WTC11 (cell line): ENCODE measurements around the gene ENAM. TPM values are rescaled to one million over a fixed set of nuclear protein-coding genes. Genes with fewer than 3 reads are reported as not detected.

Source experiments
- ATAC-seq: fragments of 200-7000 bp; cut with Tn5 transposase; 2 replicates; pipeline ENCODE4 v1.10.0; 2021; ENCODE audit warnings: mild to moderate bottlenecking, moderate library complexity
- CTCF ChIA-PET: fragments of 300-600 bp; sonication (Branson Sonifier 250); formaldehyde crosslinking; loops from one replicate; lab custom pipeline; 2021; ENCODE audit warnings: antibody characterized with exemption; lab: Charles Lee
- POLR2A ChIA-PET: fragments of 350-600 bp; sonication (Branson Sonifier 250); formaldehyde crosslinking; loops from one replicate; lab custom pipeline; 2021; ENCODE audit warnings: antibody characterized with exemption; lab: Charles Lee
- DNase-seq: peaks from one replicate; pipeline ENCODE4 v3.0.0; 2021; ENCODE audit warnings: low spot score
- H3K27ac Mint-ChIP-seq: 2 replicates; pipeline ENCODE4 v1.8.0; 2021; ENCODE audit warnings: mixed read lengths
- H3K27me3 Mint-ChIP-seq: 2 replicates; pipeline ENCODE4 v1.8.0; 2021; ENCODE audit warnings: low read depth, mild to moderate bottlenecking, moderate library complexity, mixed read lengths
- H3K36me3 Mint-ChIP-seq: 2 replicates; pipeline ENCODE4 v1.8.0; 2021; ENCODE audit warnings: mixed read lengths
- H3K4me1 Mint-ChIP-seq: 2 replicates; pipeline ENCODE4 v1.8.0; 2022; ENCODE audit warnings: mixed read lengths
- H3K4me3 Mint-ChIP-seq: 2 replicates; pipeline ENCODE4 v1.8.0; 2021; ENCODE audit warnings: mild to moderate bottlenecking, moderate library complexity, mixed read lengths
- H3K9me3 Mint-ChIP-seq: 2 replicates; pipeline ENCODE4 v1.8.0; 2021; ENCODE audit warnings: mixed read lengths
- ATF1 ChIP-seq: sonication (generic); formaldehyde crosslinking; IDR thresholded peaks from 2 replicates; pipeline ENCODE4 v1.8.1; 2023; ENCODE audit warnings: mild to moderate bottlenecking, moderate library complexity, missing genetic modification reagents
- CDX4 ChIP-seq: fragments of 250-450 bp; sonication (Bioruptor Pico); IDR thresholded peaks from 2 replicates; pipeline ENCODE4 v1.9.0; 2021; ENCODE audit warnings: moderate library complexity, mild to moderate bottlenecking, inconsistent platforms, borderline replicate concordance
- CREM ChIP-seq: sonication (generic); formaldehyde crosslinking; IDR thresholded peaks from 2 replicates; pipeline ENCODE4 v1.8.1; 2022; ENCODE audit warnings: mild to moderate bottlenecking, missing genetic modification reagents, moderate library complexity
- ELF4 ChIP-seq: sonication (generic); formaldehyde crosslinking; IDR thresholded peaks from 2 replicates; pipeline ENCODE4 v1.8.1; 2022; ENCODE audit warnings: low read depth, mild to moderate bottlenecking, moderate library complexity, missing genetic modification reagents
- EMX1 ChIP-seq: fragments of 250-450 bp; sonication (Bioruptor Pico); IDR thresholded peaks from 2 replicates; pipeline ENCODE4 v1.8.0; 2021; ENCODE audit warnings: mild to moderate bottlenecking
- FOXJ3 ChIP-seq: sonication (generic); formaldehyde crosslinking; IDR thresholded peaks from 2 replicates; pipeline ENCODE4 v1.9.0; 2021; ENCODE audit warnings: missing genetic modification reagents, mild to moderate bottlenecking, borderline replicate concordance
- GTF2I ChIP-seq: fragments of 250-450 bp; sonication (Bioruptor Pico); conservative IDR thresholded peaks from 2 replicates; pipeline ENCODE4 v1.4.0; 2021; ENCODE audit warnings: mild to moderate bottlenecking
- JAZF1 ChIP-seq: fragments of 250-450 bp; sonication (Bioruptor Pico); IDR thresholded peaks from 2 replicates; pipeline ENCODE4 v1.9.0; 2021; ENCODE audit warnings: moderate library complexity, mild to moderate bottlenecking, inconsistent platforms
- NR1H2 ChIP-seq: sonication (generic); formaldehyde crosslinking; IDR thresholded peaks from 2 replicates; pipeline ENCODE4 v1.9.0; 2021; ENCODE audit warnings: mild to moderate bottlenecking, moderate library complexity, missing genetic modification reagents
- PRDM15 ChIP-seq: sonication (generic); formaldehyde crosslinking; IDR thresholded peaks from 2 replicates; pipeline ENCODE4 v1.8.0; 2022; ENCODE audit warnings: missing genetic modification reagents
- SMAD4 ChIP-seq: sonication (generic); formaldehyde crosslinking; IDR thresholded peaks from 2 replicates; pipeline ENCODE4 v1.8.0; 2022; ENCODE audit warnings: mild to moderate bottlenecking, missing genetic modification reagents
- TP53 ChIP-seq: sonication (generic); formaldehyde crosslinking; IDR thresholded peaks from 2 replicates; pipeline ENCODE4 v1.8.1; 2023; ENCODE audit warnings: mild to moderate bottlenecking, missing genetic modification reagents
- ZMAT4 ChIP-seq: fragments of 250-450 bp; sonication (Bioruptor Pico); IDR thresholded peaks from 2 replicates; pipeline ENCODE4 v1.9.0; 2021; ENCODE audit warnings: mild to moderate bottlenecking
- ZNF232 ChIP-seq: sonication (generic); formaldehyde crosslinking; IDR thresholded peaks from 2 replicates; pipeline ENCODE4 v1.8.0; 2022; ENCODE audit warnings: mild to moderate bottlenecking, missing genetic modification reagents
- ZNF396 ChIP-seq: fragments of 250-450 bp; sonication (Bioruptor Pico); IDR thresholded peaks from 2 replicates; pipeline ENCODE4 v1.8.0; 2021; ENCODE audit warnings: mild to moderate bottlenecking, moderate library complexity, borderline replicate concordance
- ZNF423 ChIP-seq: fragments of 250-450 bp; sonication (Bioruptor Pico); IDR thresholded peaks from 2 replicates; pipeline ENCODE4 v2.1.2; 2022; ENCODE audit warnings: mild to moderate bottlenecking, moderate library complexity
- ZNF532 ChIP-seq: fragments of 250-450 bp; sonication (Bioruptor Pico); IDR thresholded peaks from 2 replicates; pipeline ENCODE4 v1.9.0; 2021; ENCODE audit warnings: mild to moderate bottlenecking, borderline replicate concordance
- total RNA-seq: library from RNA; stranded (reverse); gene quantifications from 3 replicates; pipeline ENCODE4 v1.2.3, GENCODE V29; 2021
- TF ChIP-seq, protein P1 (sequence below): sonication (generic); formaldehyde crosslinking; IDR thresholded peaks from 2 replicates; pipeline ENCODE4 v1.8.1; 2023; ENCODE audit warnings: mild to moderate bottlenecking, missing genetic modification reagents

The ENAM gene
- total RNA-seq, 1 experiment from 2014 or later = not detected

GRCh38 chr4:70676554-70677090 is 48.1 kb downstream of the ENAM start (continued):
- TF ChIP-seq ZNF532 (CRISPR knock-in tag) = no peak
- TF ChIP-seq NR1H2 (CRISPR knock-in tag) = no peak
- no peak for TF ChIP-seq ZNF396
- TF ChIP-seq FOXJ3 (CRISPR knock-in tag) = no peak
- TF ChIP-seq, all 79 proteins: peak for 0

DNA sequence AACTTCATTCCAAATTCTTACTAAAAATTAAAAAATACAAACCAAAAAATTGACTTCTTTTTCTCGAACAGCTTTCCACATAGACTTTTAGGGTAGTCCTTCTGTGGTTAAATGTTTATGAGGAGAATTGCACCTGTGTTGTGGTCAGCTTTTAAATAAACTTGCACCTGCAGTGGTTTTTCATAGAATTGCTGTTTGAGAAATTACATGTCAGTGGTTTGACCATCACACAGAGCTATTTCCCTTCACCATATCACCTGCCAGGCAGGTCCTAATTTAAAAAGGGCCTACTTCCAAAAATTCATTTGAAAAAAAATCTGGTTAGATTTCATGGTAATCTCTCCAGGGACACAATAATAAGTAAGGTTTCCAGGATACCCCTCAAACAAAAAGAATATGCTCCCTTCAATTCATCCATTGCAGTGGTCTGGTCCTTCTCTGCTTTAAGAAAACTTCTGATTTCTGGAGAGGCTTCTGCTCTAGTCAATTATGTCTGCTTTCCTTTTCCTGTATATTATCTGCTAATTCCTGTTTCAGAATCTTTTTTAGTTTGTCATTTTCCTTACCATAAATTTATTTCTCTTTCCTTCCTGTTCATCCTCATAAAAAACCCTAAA is 49.9 kb downstream of the ENAM start:
- Mint-ChIP-seq H3K27me3 (peaks cover 3% of the 10 kb centered on the region; the same call in 1 of the 2 replicates), H3K4me1 (no peaks in the 10 kb centered on the region), H3K36me3 (no peaks in the 10 kb centered on the region), H3K4me3 (no peak overlapping the region), H3K27ac (no peak overlapping the region), H3K9me3 (no peaks in the 10 kb centered on the region)
- ATAC-seq = no peak
- POLR2A ChIA-PET = no interaction called here
- DNase-seq = no peak
- CTCF ChIA-PET = interaction anchor here (1.0 kb wide), 1 partner anchor 57 kb away, joined by 5 read pairs; no protein-coding TSS in a partner anchor
- TF ChIP-seq ZNF232 (CRISPR knock-in tag) = no peak
- TF ChIP-seq ELF4 (CRISPR knock-in tag) = no peak
- TF ChIP-seq TP53 (CRISPR knock-in tag) = no peak
- TF ChIP-seq FOXJ3 (CRISPR knock-in tag) = no peak
- TF ChIP-seq CDX4 (CRISPR knock-in tag) = no peak
- TF ChIP-seq ZNF423 (CRISPR knock-in tag) = no peak
- no peak for TF ChIP-seq PRDM15
- TF ChIP-seq EMX1 (CRISPR knock-in tag) = no peak
- TF ChIP-seq SMAD4 (CRISPR knock-in tag) = no peak
- no peak for TF ChIP-seq NR1H2 (CRISPR knock-in tag)
- no peak for TF ChIP-seq ZMAT4 (CRISPR knock-in tag)
- no peak for TF ChIP-seq JAZF1 (CRISPR knock-in tag)
- no peak for TF ChIP-seq GTF2I (CRISPR knock-in tag)
- TF ChIP-seq, protein P1, sequence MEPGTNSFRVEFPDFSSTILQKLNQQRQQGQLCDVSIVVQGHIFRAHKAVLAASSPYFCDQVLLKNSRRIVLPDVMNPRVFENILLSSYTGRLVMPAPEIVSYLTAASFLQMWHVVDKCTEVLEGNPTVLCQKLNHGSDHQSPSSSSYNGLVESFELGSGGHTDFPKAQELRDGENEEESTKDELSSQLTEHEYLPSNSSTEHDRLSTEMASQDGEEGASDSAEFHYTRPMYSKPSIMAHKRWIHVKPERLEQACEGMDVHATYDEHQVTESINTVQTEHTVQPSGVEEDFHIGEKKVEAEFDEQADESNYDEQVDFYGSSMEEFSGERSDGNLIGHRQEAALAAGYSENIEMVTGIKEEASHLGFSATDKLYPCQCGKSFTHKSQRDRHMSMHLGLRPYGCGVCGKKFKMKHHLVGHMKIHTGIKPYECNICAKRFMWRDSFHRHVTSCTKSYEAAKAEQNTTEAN (CRISPR knock-in tag) = no peak
- TF ChIP-seq CREM (CRISPR knock-in tag) = no peak
- no peak for TF ChIP-seq ATF1
